HG03025 (cell line): ENCODE data around the gene MROH8.
"Not testable (repeated sequence)": the region's sequence is repeated elsewhere in the genome, so short reads cannot be mapped to it uniquely, and the experiment has no call there.

Source experiments
- ATAC-seq: cut with Tn5 transposase; IDR thresholded peaks from one replicate; pipeline ENCODE4 v1.9.1; 2021; ENCODE audit warnings: mild to moderate bottlenecking, moderate library complexity; ENCODE audit not compliant: unreplicated experiment, low FRiP score

MROH8 gene

GRCh38 chr20:37158248-37158647 is 21.1 kb downstream of the MROH8 start:
- no peak for ATAC-seq

- no peak for ATAC-seq
Observed at GRCh38 chr20:37155987-37156386, 23.4 kb downstream of the MROH8 start.

GRCh38 chr20:37154684-37155298 is 24.6 kb downstream of the MROH8 start:
- no peak for ATAC-seq

- ATAC-seq: no peak
Observed at GRCh38 chr20:37152284-37152683, 27.1 kb downstream of the MROH8 start.

GRCh38 chr20:37151529-37151928 is 27.8 kb downstream of the MROH8 start:
- no peak for ATAC-seq

GRCh38 chr20:37150864-37151263 is 28.5 kb downstream of the MROH8 start:
- not testable (repeated sequence) for ATAC-seq

DNA sequence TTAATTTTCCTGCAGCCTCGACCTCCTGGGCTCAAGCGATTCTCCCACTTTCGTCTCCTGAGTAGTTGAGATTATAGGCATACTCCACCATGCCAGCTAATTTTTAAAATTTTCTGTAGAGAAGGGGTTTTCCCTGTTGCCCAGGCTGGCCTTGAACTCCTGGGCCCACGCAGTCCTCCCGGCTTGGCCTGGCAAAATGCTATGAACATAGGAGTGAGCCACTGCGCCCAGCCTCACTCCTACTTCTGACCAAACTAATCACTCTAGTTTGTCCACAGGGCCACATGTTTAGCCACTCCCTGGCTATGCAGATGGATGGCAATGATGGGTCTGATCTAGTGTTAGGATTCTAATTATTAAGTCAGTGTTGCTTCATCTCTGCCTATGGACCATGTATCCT is 32.1 kb downstream of the MROH8 start:
- no peak for ATAC-seq

DNA sequence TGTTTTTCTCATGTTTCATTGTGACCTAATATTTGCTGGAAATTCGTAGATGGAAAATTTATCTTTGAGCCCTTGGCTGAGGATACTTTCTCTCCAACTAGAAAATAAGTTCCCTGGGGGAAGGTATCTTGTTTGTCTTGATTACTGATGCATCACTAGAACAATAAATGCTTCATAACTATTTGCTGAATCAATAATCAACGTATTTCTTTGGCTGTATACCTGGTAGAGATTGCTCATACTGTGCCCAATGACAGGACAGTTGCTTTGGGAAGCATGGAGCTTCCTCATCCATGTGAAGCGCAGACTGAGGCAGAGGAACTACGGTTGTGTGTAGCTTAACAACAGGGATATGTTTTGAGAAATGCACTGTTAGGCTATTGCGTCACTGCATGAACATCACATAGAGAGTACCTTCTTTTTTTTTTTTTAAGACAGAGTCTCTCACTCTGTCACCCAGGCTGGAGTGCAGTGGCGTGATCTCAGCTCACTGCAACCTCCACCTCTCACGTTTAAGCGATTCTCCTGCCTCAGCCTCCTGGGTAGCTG is 34.4 kb downstream of the MROH8 start:
- no peak for ATAC-seq

GRCh38 chr20:37142708-37143107 is 36.6 kb downstream of the MROH8 start:
- ATAC-seq: no peak

DNA sequence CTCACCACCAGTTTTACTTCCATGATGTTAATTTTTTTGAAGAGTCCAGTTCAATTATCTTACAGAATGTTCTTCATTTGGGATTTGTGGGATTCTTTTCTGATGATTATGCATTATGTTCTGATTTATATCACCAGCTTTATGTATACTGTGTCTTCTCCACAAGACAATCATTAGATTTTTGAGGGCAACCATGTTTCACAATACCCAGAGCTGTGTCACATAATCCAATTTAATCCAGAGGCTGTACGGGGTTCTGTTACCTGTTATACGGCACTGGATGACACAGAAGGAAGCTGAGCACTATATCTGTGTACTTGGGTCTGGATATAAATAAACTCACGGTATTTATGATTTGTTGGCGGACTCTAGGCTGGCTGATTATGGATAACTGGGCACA is 41.8 kb downstream of the MROH8 start:
- no peak for ATAC-seq

- ATAC-seq: no peak
Observed at GRCh38 chr20:37133952-37134351, 45.4 kb downstream of the MROH8 start.

- no peak for ATAC-seq
Observed at GRCh38 chr20:37131486-37131885, 47.9 kb downstream of the MROH8 start.

GRCh38 chr20:37128803-37129202 is 50.5 kb downstream of the MROH8 start:
- no peak for ATAC-seq

DNA sequence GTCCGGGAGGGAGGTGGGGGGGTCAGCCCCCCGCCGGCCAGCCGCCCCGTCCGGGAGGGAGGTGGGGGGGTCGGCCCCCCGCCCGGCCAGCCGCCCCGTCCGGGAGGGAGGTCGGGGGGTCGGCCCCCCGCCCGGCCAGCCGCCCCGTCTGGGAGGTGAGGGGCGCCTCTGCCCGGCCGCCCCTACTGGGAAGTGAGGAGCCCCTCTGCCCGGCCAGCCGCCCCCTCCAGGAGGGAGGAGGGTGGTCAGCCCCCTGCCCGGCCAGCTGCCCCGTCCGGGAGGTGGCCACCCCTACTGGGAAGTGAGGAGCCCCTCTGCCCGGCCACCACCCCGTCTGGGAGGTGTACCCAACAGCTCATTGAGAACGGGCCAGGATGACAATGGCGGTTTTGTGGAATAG is 53.1 kb downstream of the MROH8 start:
- ATAC-seq: not testable (repeated sequence)

- no peak for ATAC-seq
Observed at GRCh38 chr20:37123441-37123840, 55.9 kb downstream of the MROH8 start.

GRCh38 chr20:37120497-37120896 is 58.9 kb downstream of the MROH8 start:
- no peak for ATAC-seq

DNA sequence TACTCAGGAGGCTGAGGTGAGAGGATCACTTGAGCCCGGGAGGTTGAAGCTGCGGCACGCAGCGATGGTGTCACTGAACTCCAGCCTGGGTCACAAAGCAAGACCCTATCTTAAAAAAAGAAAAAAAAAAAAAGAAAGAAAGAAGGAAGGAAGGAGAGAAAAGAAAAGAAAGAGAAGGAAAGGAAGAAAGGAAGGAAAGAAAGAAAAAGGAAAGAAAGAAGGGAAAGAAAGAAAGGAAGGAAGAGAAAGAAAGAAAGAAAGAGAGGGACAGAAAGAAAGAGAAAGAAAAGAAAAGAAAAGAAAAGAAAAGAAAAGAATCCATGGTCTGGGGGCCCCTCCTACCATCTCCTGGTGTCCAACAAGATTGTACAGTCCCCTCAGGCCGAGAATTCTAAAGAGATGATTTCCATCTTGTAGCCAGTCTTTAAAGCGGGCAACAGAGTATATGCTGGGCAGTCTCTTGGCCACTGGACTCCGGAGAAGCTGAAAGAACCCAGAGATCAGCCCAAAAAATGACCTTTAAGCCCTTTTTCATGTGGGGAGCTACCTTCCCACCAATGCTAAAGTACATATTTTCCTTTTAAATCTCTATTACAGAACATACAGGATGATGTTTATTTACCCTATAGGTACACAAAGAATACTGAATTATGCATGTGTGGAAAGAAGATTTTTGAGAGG is 59.9 kb downstream of the MROH8 start:
- no peak for ATAC-seq

GRCh38 chr20:37114012-37114411 is 65.3 kb downstream of the MROH8 start:
- no peak for ATAC-seq

- no peak for ATAC-seq
Observed at GRCh38 chr20:37111926-37112455, 67.4 kb downstream of the MROH8 start.

- no peak for ATAC-seq
Observed at GRCh38 chr20:37108676-37109075, 70.7 kb downstream of the MROH8 start.

DNA sequence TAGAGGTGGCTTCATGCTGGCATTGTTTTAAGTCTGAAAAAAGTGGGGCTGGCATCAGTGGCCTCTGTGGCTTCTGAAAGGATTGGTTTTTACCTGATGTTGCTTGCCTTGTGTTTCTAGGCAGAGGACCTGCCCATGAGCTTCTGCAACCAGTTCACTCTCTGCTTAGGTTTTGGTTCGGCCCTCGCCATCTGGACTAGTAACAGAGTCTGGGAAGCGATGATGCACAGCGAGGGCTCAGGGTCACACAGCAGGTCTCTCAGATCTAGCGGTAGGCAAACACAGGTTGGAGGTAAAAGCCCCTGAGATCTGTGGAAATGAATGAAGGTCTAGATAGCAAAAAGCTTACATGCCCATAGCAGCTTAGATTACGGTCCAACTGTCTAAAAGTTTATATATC is 76.8 kb downstream of the MROH8 start:
- no peak for ATAC-seq
